Keratinocyte (primary cell): Measurements from ENCODE around the gene GDPD4.

Source experiments
- CTCF ChIP-seq, 3 experiments: IDR thresholded peaks in 1 of 3; conservative IDR thresholded peaks in 1 of 3; optimal IDR thresholded peaks in 1 of 3; 2 replicates in 2 of 3; 3 replicates in 1 of 3; pipeline versions ENCODE3 to v1.5.1; 2011; ENCODE audit warnings: low read length in 3 of 3, mild to moderate bottlenecking in 3 of 3, moderate library complexity in 2 of 3, control low read depth in 1 of 3, inconsistent platforms in 1 of 3; ENCODE audit not compliant: insufficient read depth in 2 of 3; ENCODE audit errors: extremely low read depth in 1 of 3
- EZH2 ChIP-seq: IDR thresholded peaks from one replicate; pipeline ENCODE4 v1.6.1; 2012; ENCODE audit warnings: inconsistent platforms, mild to moderate bottlenecking, low read length, moderate library complexity

GRCh38 chr11:77207019-77207485 is 94.4 kb downstream of the GDPD4 start:
- TF ChIP-seq CTCF (optimal IDR thresholded peaks at IDR 0.05 in 1 of 3, IDR thresholded peaks at IDR 0.05 in 1 of 3, conservative IDR thresholded peaks at IDR 0.05 in 1 of 3; ENCODE audit: extremely low read depth in 1 of 3, insufficient read depth in 2 of 3, low read length in 3 of 3) (no peak), EZH2 (no peak)
